BE2C (cell line): ENCODE data around the gene DMWD. TPM values are rescaled to one million over a fixed set of nuclear protein-coding genes. Genes with fewer than 3 reads are reported as not detected.

ENCODE experiments used
- DNase-seq: peaks from one replicate; pipeline ENCODE4 v3.0.0-alpha.2; 2020
- H3K27me3 ChIP-seq: fragments of 250-450 bp; sonication (Bioruptor Pico); 2 replicates; pipeline ENCODE4 v1.5.1; 2020; ENCODE audit warnings: mild to moderate bottlenecking
- H3K36me3 ChIP-seq: fragments of 250-450 bp; sonication (Bioruptor Pico); 2 replicates; pipeline ENCODE4 v1.5.1; 2020; ENCODE audit warnings: mild to moderate bottlenecking
- H3K4me1 ChIP-seq: fragments of 250-450 bp; sonication (Bioruptor Pico); 2 replicates; pipeline ENCODE4 v1.5.1; 2020
- H3K4me3 ChIP-seq: 2 replicates; pipeline ENCODE4 v1.5.1; 2011; ENCODE audit warnings: low read depth, low read length
- H3K9me3 ChIP-seq: fragments of 250-450 bp; sonication (Bioruptor Pico); 2 replicates; pipeline ENCODE4 v1.5.1; 2020
- polyA plus RNA-seq: library from polyadenylated mRNA; unstranded; fragments of >200 nt; gene quantifications from one replicate; pipeline ENCODE4 v1.2.1, GENCODE V29; 2012; ENCODE audit warnings: low read depth, missing spikeins; ENCODE audit not compliant: insufficient read length, insufficient read depth
- TF ChIP-seq, protein P1 (sequence below): IDR thresholded peaks from 2 replicates; pipeline ENCODE4 v1.5.1; 2012; ENCODE audit warnings: mild to moderate bottlenecking, low read depth, low read length

The DMWD gene, protein sequence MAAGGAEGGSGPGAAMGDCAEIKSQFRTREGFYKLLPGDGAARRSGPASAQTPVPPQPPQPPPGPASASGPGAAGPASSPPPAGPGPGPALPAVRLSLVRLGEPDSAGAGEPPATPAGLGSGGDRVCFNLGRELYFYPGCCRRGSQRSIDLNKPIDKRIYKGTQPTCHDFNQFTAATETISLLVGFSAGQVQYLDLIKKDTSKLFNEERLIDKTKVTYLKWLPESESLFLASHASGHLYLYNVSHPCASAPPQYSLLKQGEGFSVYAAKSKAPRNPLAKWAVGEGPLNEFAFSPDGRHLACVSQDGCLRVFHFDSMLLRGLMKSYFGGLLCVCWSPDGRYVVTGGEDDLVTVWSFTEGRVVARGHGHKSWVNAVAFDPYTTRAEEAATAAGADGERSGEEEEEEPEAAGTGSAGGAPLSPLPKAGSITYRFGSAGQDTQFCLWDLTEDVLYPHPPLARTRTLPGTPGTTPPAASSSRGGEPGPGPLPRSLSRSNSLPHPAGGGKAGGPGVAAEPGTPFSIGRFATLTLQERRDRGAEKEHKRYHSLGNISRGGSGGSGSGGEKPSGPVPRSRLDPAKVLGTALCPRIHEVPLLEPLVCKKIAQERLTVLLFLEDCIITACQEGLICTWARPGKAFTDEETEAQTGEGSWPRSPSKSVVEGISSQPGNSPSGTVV
- polyA plus RNA-seq = 51.4 TPM

DNA sequence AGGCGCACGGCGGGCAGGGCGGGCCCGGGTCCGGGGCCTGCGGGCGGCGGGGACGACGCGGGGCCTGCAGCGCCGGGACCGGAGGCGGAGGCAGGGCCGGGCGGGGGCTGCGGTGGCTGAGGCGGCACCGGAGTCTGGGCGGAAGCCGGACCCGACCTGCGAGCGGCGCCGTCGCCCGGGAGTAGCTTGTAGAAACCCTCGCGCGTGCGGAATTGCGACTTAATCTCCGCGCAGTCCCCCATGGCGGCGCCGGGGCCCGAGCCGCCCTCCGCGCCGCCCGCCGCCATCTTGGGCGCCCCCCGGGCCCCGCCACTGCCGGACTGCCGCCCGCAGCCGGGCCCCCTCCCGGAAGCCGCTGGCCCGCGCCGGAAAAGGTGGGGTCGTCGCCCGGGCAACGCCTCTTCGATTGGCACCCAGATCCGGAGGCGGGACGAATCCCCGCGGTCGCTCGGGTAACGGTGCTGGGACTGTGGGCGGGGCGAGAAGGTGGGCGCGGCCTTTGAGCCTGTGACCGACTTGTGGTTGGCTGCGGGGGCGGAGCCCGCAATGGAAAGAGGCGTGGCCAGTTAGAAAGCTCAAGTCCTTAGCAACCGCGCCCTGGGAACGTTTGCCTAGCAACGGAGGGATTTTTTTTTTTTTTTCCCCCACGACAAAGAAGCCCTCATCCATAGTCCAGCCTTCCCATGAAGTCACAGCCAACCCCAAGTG lies at the start of gene DMWD:
TSS of gene DMWD (minus strand) at position 376 of the 708 bp plus-strand sequence. CDS start at position 287, 89 bp downstream.
- Histone ChIP-seq H3K27me3 (no peaks in the 10 kb centered on the region), H3K4me1 (peaks cover 4% of the 10 kb centered on the region), H3K36me3 (peaks cover 22% of the 10 kb centered on the region), H3K4me3 (peak within 1 kb of the TSS; percentile 96), H3K9me3 (no peaks in the 10 kb centered on the region)
- TF ChIP-seq, protein P1, sequence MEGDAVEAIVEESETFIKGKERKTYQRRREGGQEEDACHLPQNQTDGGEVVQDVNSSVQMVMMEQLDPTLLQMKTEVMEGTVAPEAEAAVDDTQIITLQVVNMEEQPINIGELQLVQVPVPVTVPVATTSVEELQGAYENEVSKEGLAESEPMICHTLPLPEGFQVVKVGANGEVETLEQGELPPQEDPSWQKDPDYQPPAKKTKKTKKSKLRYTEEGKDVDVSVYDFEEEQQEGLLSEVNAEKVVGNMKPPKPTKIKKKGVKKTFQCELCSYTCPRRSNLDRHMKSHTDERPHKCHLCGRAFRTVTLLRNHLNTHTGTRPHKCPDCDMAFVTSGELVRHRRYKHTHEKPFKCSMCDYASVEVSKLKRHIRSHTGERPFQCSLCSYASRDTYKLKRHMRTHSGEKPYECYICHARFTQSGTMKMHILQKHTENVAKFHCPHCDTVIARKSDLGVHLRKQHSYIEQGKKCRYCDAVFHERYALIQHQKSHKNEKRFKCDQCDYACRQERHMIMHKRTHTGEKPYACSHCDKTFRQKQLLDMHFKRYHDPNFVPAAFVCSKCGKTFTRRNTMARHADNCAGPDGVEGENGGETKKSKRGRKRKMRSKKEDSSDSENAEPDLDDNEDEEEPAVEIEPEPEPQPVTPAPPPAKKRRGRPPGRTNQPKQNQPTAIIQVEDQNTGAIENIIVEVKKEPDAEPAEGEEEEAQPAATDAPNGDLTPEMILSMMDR = no peak
- peak; percentile 100 for DNase-seq

DNA sequence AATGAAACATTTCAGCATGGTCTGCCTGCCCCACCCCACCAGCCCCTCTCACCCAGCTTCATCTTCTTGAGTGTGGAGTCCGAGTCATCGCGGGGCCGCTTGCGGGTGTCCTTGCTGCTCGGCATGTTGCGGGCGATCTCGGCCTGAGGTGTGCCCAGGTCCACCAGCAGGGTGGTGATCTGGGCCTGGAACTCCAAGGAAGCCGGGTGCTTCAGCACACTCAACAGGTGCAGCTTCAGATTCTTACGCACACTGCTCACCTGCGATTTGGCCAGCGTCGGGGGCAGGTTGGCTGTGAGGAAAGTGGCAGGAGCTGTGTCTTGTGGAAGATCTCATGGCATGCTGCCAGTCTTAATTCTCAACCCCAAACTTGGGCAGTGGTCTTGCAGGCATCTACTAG lies 49.6 kb upstream of the DMWD start:
- no peaks in the 10 kb centered on the region for H3K9me3 ChIP-seq
- TF ChIP-seq, protein P1 = no peak
- H3K27me3 ChIP-seq = no peaks in the 10 kb centered on the region
- no peak for DNase-seq
- H3K36me3 ChIP-seq = peaks cover 96% of the 10 kb centered on the region
- H3K4me1 ChIP-seq = no peaks in the 10 kb centered on the region
- H3K4me3 ChIP-seq = no peak overlapping the region

DNA sequence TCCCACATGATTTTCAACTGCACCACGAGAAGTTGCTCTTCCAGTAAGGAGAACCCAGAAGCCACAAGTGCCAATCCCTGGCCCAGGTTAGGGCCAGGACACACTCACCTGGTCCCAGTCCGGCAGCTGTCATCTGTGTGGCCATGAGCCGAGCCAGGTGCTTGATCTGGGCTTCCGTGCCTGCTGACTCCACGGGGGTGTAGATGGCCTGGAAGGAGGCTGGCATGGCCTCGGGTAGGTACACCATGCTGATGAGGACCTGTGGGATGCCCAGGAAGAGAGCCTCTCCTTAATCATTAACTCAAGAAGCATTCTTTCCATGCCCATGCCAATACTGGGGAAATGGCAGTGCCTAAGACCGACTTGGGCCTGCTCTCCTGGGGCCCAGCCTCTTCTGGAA lies 42.3 kb upstream of the DMWD start:
- TF ChIP-seq, protein P1 = no peak
- peaks cover 87% of the 10 kb centered on the region for H3K36me3 ChIP-seq
- H3K9me3 ChIP-seq = no peaks in the 10 kb centered on the region
- H3K4me3 ChIP-seq = no peak overlapping the region
- no peaks in the 10 kb centered on the region for H3K4me1 ChIP-seq
- no peaks in the 10 kb centered on the region for H3K27me3 ChIP-seq
- DNase-seq = no peak

DNA sequence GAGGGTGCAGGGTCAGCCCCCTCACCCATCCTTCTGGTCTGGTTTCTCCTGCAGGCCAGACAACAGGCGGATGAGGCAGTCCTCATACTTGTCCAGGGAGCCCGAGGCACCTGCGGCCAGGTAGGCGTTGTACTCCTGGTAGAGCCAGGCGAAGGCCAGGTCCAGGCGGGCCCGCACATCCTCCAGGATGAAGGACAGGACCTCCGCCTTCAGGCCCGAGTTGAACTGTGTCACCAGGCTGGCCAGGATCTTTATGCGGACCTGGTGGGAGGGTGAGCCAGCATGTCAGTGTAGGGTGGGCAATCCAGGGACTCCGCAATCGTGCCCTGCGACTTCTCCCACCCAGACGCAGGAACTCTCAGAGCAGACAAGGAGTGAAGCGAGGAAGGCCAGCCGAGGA lies 36.3 kb upstream of the DMWD start:
- Histone ChIP-seq H3K27me3 (no peaks in the 10 kb centered on the region), H3K4me3 (no peak overlapping the region), H3K4me1 (peaks cover 7% of the 10 kb centered on the region), H3K9me3 (no peaks in the 10 kb centered on the region), H3K36me3 (peaks cover 92% of the 10 kb centered on the region)
- DNase-seq = no peak
- TF ChIP-seq, protein P1 = no peak

DNA sequence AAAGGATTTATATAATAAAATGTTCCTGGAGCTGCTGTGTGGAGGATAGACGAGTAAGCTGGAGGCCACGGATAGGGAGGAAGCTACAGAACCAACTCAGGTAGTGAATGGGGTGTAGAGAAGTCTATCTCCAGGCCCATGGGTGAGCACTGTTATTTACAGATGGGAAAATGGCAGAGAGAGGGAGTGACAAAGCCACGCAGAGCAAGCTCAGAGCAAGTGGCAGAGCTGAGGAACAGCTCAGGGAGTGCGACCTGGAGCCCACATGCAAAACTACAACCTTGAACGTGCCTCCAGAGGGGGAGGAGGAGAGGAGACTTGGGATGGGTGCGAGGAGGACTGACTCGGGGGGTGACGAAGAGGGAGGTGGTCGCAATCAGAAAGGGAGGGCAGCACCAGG lies 35.9 kb upstream of the DMWD start:
- Histone ChIP-seq H3K27me3 (no peaks in the 10 kb centered on the region), H3K36me3 (peaks cover 90% of the 10 kb centered on the region), H3K4me3 (no peak overlapping the region), H3K4me1 (peaks cover 7% of the 10 kb centered on the region), H3K9me3 (no peaks in the 10 kb centered on the region)
- TF ChIP-seq, protein P1 = no peak
- no peak for DNase-seq
